ENCODE results near the gene UMODL1. TPM values are rescaled to one million over a fixed set of nuclear protein-coding genes. Genes with fewer than 3 reads are reported as not detected.

UMODL1 gene
- polyA plus RNA-seq, 2 donors = 0.12 to 0.18 TPM

DNA sequence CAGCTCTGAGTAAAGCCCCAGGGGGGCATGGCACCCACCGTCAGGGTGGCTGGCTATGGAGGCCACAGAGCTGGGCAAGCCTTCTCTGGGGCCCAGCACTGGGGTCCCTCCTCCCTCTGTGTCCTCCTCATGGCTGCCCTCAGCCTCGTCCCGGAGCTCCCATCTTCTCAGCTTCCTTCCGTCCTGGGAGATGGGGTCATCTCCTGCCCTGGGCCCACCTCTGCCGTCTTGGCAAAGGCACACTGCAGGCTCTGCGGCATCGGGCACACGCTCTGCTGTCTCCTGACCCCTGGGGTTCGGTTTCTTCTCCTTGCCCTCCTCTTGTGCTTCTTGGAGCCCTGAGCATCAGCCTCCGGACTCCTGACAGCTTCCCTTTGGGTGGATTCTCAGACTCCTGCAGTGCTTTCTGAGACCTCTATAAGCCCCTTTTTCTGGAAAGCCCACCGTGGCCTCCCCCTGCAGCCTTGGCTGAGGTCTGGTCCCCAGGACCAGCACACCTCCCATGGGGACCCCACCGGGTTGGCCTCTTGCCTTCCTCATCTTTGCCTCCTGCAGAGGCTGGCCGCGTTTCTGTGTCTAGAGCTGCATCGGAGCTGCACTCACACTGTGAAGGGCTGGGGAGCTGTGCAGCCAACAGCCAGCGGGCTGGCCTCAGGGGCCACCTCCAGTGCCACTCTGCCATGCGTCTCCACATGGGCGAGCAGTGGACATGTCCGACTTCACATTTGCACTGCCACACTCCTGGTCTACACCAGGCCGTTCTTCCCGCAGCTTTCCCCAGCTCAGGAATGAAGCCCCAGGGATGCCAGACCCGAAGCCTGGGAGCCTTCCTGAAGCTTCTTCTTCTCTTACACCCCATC lies 11.6 kb downstream of the UMODL1 start:
- Histone ChIP-seq H3K4me3 (ENCODE audit: low read depth in 1 of 2, low read length in 2 of 2) (no peak overlapping the region), H3K4me1 (ENCODE audit: control insufficient read depth in 2 of 2, insufficient read depth in 2 of 2, low read length in 1 of 2) (peaks cover 0 to 15% of the 10 kb centered on the region in 2 donors), H3K9me3 (ENCODE audit: control insufficient read depth in 2 of 2, insufficient read depth in 1 of 2, low read depth in 1 of 2, low read length in 1 of 2) (no peaks in the 10 kb centered on the region), H3K27me3 (ENCODE audit: control insufficient read depth in 1 of 2, insufficient read depth in 2 of 2, low read length in 2 of 2) (no peaks in the 10 kb centered on the region), H3K27ac (ENCODE audit: low read depth in 2 of 2, low read length in 1 of 2) (no peak overlapping the region), H3K36me3 (ENCODE audit: control insufficient read depth in 2 of 2, insufficient read depth in 2 of 2, low read length in 1 of 2) (no peaks in the 10 kb centered on the region)
- 83 to 86% methylated on average over 22 of the region's 22 CpGs for WGBS, 2 donors

DNA sequence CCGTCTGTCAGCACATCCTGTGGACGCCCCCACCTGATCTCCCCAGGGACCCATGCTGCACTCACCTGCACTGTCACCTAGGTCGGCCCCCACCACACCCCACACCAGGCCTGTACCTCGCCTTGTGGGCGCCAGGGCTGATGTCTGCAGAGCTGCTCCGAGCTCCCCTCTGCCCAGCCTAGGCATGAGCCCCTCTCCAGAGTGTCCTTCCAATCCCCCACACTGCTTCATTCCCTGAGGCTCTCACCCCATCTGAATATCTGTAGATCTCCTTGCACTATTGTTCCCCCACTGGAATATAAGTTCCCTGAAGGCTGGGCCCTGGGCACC lies 12.2 kb downstream of the UMODL1 start:
- Histone ChIP-seq H3K36me3 (ENCODE audit: control insufficient read depth in 2 of 2, insufficient read depth in 2 of 2, low read length in 1 of 2) (no peaks in the 10 kb centered on the region), H3K9me3 (ENCODE audit: control insufficient read depth in 2 of 2, insufficient read depth in 1 of 2, low read depth in 1 of 2, low read length in 1 of 2) (no peaks in the 10 kb centered on the region), H3K27ac (ENCODE audit: low read depth in 2 of 2, low read length in 1 of 2) (no peak overlapping the region), H3K4me3 (ENCODE audit: low read depth in 1 of 2, low read length in 2 of 2) (no peak overlapping the region), H3K27me3 (ENCODE audit: control insufficient read depth in 1 of 2, insufficient read depth in 2 of 2, low read length in 2 of 2) (no peaks in the 10 kb centered on the region), H3K4me1 (ENCODE audit: control insufficient read depth in 2 of 2, insufficient read depth in 2 of 2, low read length in 1 of 2) (peaks cover 0 to 15% of the 10 kb centered on the region in 2 donors)
- WGBS, 2 donors = 81 to 89% methylated on average over 6 of the region's 6 CpGs

- peaks cover 0 to 9% of the 10 kb centered on the region in 2 donors for H3K4me1 ChIP-seq (ENCODE audit: control insufficient read depth in 2 of 2, insufficient read depth in 2 of 2, low read length in 1 of 2)
- 88 to 91% methylated on average over 12 of the region's 12 CpGs for WGBS, 2 donors
- H3K4me3 ChIP-seq (ENCODE audit: low read depth in 1 of 2, low read length in 2 of 2) = no peak overlapping the region
- H3K27ac ChIP-seq (ENCODE audit: low read depth in 2 of 2, low read length in 1 of 2) = no peak overlapping the region
- no peaks in the 10 kb centered on the region for H3K36me3 ChIP-seq (ENCODE audit: control insufficient read depth in 2 of 2, insufficient read depth in 2 of 2, low read length in 1 of 2)
- H3K27me3 ChIP-seq (ENCODE audit: control insufficient read depth in 1 of 2, insufficient read depth in 2 of 2, low read length in 2 of 2) = no peaks in the 10 kb centered on the region
- H3K9me3 ChIP-seq (ENCODE audit: control insufficient read depth in 2 of 2, insufficient read depth in 1 of 2, low read depth in 1 of 2, low read length in 1 of 2) = no peaks in the 10 kb centered on the region
Measured at GRCh38 chr21:42084079-42084478, 13.0 kb downstream of the UMODL1 start.

GRCh38 chr21:42085246-42086077 lies 14.3 kb downstream of the UMODL1 start:
- 88 to 89% methylated on average over 16 of the region's 16 CpGs for WGBS, 2 donors
- no peaks in the 10 kb centered on the region for H3K27me3 ChIP-seq (ENCODE audit: control insufficient read depth in 1 of 2, insufficient read depth in 2 of 2, low read length in 2 of 2)
- H3K4me3 ChIP-seq (ENCODE audit: low read depth in 1 of 2, low read length in 2 of 2) = no peak overlapping the region
- H3K27ac ChIP-seq (ENCODE audit: low read depth in 2 of 2, low read length in 1 of 2) = no peak overlapping the region
- H3K36me3 ChIP-seq (ENCODE audit: control insufficient read depth in 2 of 2, insufficient read depth in 2 of 2, low read length in 1 of 2) = no peaks in the 10 kb centered on the region
- H3K4me1 ChIP-seq (ENCODE audit: control insufficient read depth in 2 of 2, insufficient read depth in 2 of 2, low read length in 1 of 2) = peaks cover 0 to 7% of the 10 kb centered on the region in 2 donors
- no peaks in the 10 kb centered on the region for H3K9me3 ChIP-seq (ENCODE audit: control insufficient read depth in 2 of 2, insufficient read depth in 1 of 2, low read depth in 1 of 2, low read length in 1 of 2)

- no peaks in the 10 kb centered on the region for H3K9me3 ChIP-seq (ENCODE audit: control insufficient read depth in 2 of 2, insufficient read depth in 1 of 2, low read depth in 1 of 2, low read length in 1 of 2)
- H3K36me3 ChIP-seq (ENCODE audit: control insufficient read depth in 2 of 2, insufficient read depth in 2 of 2, low read length in 1 of 2) = no peaks in the 10 kb centered on the region
- WGBS, 2 donors = 79 to 86% methylated on average over 7 of the region's 7 CpGs
- no peaks in the 10 kb centered on the region for H3K27me3 ChIP-seq (ENCODE audit: control insufficient read depth in 1 of 2, insufficient read depth in 2 of 2, low read length in 2 of 2)
- H3K27ac ChIP-seq (ENCODE audit: low read depth in 2 of 2, low read length in 1 of 2) = no peak overlapping the region
- H3K4me1 ChIP-seq (ENCODE audit: control insufficient read depth in 2 of 2, insufficient read depth in 2 of 2, low read length in 1 of 2) = peaks cover 2 to 17% of the 10 kb centered on the region in 2 donors
- no peak overlapping the region for H3K4me3 ChIP-seq (ENCODE audit: low read depth in 1 of 2, low read length in 2 of 2)
Measured at GRCh38 chr21:42086969-42087368, 15.9 kb downstream of the UMODL1 start.

DNA sequence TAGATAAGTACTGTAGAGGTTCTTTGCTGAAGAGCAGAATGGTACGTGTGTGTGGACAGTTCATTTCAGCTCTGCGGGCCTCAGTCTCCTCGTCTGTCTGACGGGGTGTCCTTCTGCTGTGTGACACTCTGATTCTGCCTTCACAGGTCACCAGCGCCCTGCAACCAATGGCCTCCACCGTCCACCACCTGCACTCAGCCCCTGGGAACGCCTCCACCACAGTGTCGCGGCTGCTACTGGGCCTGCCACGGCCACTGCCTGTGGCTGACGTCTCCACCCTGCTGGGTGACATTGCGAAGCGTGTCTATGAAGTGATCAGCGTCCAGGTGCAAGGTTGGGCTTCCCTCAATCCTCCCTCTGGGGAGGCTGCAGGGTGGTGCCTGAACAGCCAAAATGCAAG lies 17.0 kb downstream of the UMODL1 start:
- WGBS, 2 donors = 94% methylated on average over 14 of the region's 14 CpGs
- no peaks in the 10 kb centered on the region for H3K27me3 ChIP-seq (ENCODE audit: control insufficient read depth in 1 of 2, insufficient read depth in 2 of 2, low read length in 2 of 2)
- no peak overlapping the region for H3K4me3 ChIP-seq (ENCODE audit: low read depth in 1 of 2, low read length in 2 of 2)

GRCh38 chr21:42088658-42089057 lies 17.5 kb downstream of the UMODL1 start:
- no peaks in the 10 kb centered on the region for H3K27me3 ChIP-seq (ENCODE audit: control insufficient read depth in 1 of 2, insufficient read depth in 2 of 2, low read length in 2 of 2)
- WGBS, 2 donors = 83% methylated on average over 5 of the region's 5 CpGs
- no peak overlapping the region for H3K27ac ChIP-seq (ENCODE audit: low read depth in 2 of 2, low read length in 1 of 2)
- H3K4me1 ChIP-seq (ENCODE audit: control insufficient read depth in 2 of 2, insufficient read depth in 2 of 2, low read length in 1 of 2) = peaks cover 2 to 18% of the 10 kb centered on the region in 2 donors
- no peaks in the 10 kb centered on the region for H3K36me3 ChIP-seq (ENCODE audit: control insufficient read depth in 2 of 2, insufficient read depth in 2 of 2, low read length in 1 of 2)
- H3K4me3 ChIP-seq (ENCODE audit: low read depth in 1 of 2, low read length in 2 of 2) = no peak overlapping the region
- H3K9me3 ChIP-seq (ENCODE audit: control insufficient read depth in 2 of 2, insufficient read depth in 1 of 2, low read depth in 1 of 2, low read length in 1 of 2) = no peaks in the 10 kb centered on the region

More for the DNA sequence above, 17.0 kb downstream of the UMODL1 start:
- H3K27ac ChIP-seq (ENCODE audit: low read depth in 2 of 2, low read length in 1 of 2) = no peak overlapping the region
- peaks cover 2 to 18% of the 10 kb centered on the region in 2 donors for H3K4me1 ChIP-seq (ENCODE audit: control insufficient read depth in 2 of 2, insufficient read depth in 2 of 2, low read length in 1 of 2)
- H3K9me3 ChIP-seq (ENCODE audit: control insufficient read depth in 2 of 2, insufficient read depth in 1 of 2, low read depth in 1 of 2, low read length in 1 of 2) = no peaks in the 10 kb centered on the region
- no peaks in the 10 kb centered on the region for H3K36me3 ChIP-seq (ENCODE audit: control insufficient read depth in 2 of 2, insufficient read depth in 2 of 2, low read length in 1 of 2)

DNA sequence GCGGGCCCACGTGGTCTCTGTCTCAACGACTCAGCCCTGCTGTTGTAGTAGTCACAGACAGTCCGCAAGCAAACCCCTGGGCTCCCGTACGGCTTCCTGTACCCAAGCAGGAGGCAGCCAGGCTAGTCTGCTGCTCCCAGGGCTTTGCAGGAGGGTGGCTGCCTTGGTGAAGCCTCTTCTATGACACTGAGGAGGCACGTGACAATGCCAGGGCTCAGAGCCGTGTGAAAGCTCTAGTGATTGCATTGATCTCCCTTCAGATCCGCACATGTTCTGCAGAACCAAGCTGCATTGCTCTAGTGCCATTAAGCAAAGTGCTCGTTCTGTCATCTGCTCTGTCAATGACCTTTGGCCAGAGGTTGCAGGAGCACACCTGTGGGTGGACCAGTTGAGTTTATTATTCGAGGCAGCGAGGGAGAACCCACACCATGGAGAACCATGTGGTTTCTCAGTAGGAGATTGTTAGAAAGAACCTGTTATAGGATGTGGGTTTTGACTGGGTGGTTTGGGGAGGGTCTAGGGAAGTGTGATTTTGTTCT lies 18.0 kb downstream of the UMODL1 start:
- Histone ChIP-seq H3K4me1 (ENCODE audit: control insufficient read depth in 2 of 2, insufficient read depth in 2 of 2, low read length in 1 of 2) (peaks cover 2 to 18% of the 10 kb centered on the region in 2 donors), H3K9me3 (ENCODE audit: control insufficient read depth in 2 of 2, insufficient read depth in 1 of 2, low read depth in 1 of 2, low read length in 1 of 2) (no peaks in the 10 kb centered on the region), H3K4me3 (ENCODE audit: low read depth in 1 of 2, low read length in 2 of 2) (no peak overlapping the region), H3K27ac (ENCODE audit: low read depth in 2 of 2, low read length in 1 of 2) (no peak overlapping the region), H3K36me3 (ENCODE audit: control insufficient read depth in 2 of 2, insufficient read depth in 2 of 2, low read length in 1 of 2) (no peaks in the 10 kb centered on the region), H3K27me3 (ENCODE audit: control insufficient read depth in 1 of 2, insufficient read depth in 2 of 2, low read length in 2 of 2) (no peaks in the 10 kb centered on the region)
- WGBS, 2 donors = 68 to 78% methylated on average over 12 of the region's 12 CpGs

GRCh38 chr21:42089665-42090310 lies 18.7 kb downstream of the UMODL1 start:
- peaks cover 2 to 18% of the 10 kb centered on the region in 2 donors for H3K4me1 ChIP-seq (ENCODE audit: control insufficient read depth in 2 of 2, insufficient read depth in 2 of 2, low read length in 1 of 2)
- H3K27me3 ChIP-seq (ENCODE audit: control insufficient read depth in 1 of 2, insufficient read depth in 2 of 2, low read length in 2 of 2) = no peaks in the 10 kb centered on the region
- no peak overlapping the region for H3K27ac ChIP-seq (ENCODE audit: low read depth in 2 of 2, low read length in 1 of 2)
- WGBS, 2 donors = 93 to 94% methylated on average over 21 of the region's 21 CpGs
- no peak overlapping the region for H3K4me3 ChIP-seq (ENCODE audit: low read depth in 1 of 2, low read length in 2 of 2)
- no peaks in the 10 kb centered on the region for H3K9me3 ChIP-seq (ENCODE audit: control insufficient read depth in 2 of 2, insufficient read depth in 1 of 2, low read depth in 1 of 2, low read length in 1 of 2)
- H3K36me3 ChIP-seq (ENCODE audit: control insufficient read depth in 2 of 2, insufficient read depth in 2 of 2, low read length in 1 of 2) = no peaks in the 10 kb centered on the region

Data from esophagus (tissue), 2 donors.